ENCODE results near the gene FES. TPM values are rescaled to one million over a fixed set of nuclear protein-coding genes. Genes with fewer than 3 reads are reported as not detected.
A peak's percentile ranks its signal among the peaks of the same experiment; 100 is the strongest.

The FES gene
- total and polyA plus RNA-seq, 2 of the 13 experiments (the other 11 are each of a cell fraction or from before 2014, with no cell fraction given) = 4.0 to 9.5 TPM

DNA sequence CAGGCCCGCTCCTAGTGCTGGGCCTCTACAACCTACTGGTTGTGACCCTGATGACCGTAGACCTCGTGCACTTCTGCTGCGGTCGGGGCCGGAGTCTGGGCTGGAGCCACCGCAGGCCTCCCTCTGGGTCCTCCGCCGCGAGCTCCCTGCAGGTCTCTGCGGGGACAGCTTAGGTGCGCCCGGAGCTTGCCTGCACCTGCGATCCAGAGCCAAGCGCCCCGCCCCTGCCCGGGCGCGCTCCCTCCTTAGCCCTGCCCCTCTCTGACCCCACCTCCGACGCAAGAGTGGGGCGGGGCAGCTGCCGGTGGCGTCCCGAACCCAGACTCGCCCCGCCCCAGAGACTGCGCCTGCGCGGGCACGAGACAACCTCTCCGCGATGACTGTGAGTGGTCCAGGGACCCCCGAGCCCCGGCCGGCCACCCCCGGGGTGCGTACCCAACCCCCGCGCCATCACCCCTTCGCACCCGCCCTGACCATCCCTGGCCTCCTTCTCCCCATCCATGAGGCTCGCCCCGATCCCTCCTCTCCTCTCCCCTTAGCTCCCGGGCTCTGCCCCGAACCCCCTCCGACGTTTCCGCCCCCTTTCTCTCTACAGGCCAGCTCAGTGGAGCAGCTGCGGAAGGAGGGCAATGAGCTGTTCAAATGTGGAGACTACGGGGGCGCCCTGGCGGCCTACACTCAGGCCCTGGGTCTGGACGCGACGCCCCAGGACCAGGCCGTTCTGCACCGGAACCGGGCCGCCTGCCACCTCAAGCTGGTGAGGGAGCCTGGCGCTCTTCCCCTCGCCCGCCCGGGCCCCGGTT lies 50.8 kb downstream of the FES start, which contains the start of gene UNC45A (continued):
- TF ChIP-seq, protein P1, sequence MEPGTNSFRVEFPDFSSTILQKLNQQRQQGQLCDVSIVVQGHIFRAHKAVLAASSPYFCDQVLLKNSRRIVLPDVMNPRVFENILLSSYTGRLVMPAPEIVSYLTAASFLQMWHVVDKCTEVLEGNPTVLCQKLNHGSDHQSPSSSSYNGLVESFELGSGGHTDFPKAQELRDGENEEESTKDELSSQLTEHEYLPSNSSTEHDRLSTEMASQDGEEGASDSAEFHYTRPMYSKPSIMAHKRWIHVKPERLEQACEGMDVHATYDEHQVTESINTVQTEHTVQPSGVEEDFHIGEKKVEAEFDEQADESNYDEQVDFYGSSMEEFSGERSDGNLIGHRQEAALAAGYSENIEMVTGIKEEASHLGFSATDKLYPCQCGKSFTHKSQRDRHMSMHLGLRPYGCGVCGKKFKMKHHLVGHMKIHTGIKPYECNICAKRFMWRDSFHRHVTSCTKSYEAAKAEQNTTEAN (CRISPR knock-in tag; conservative IDR thresholded peaks at IDR 0.05) = no peak
- TF ChIP-seq GTF3A (CRISPR knock-in tag; conservative IDR thresholded peaks at IDR 0.05) (no peak), ZNF10 (CRISPR knock-in tag; IDR thresholded peaks at IDR 0.05; ENCODE audit: borderline replicate concordance, low read depth) (no peak), ZNF766 (CRISPR knock-in tag; IDR thresholded peaks at IDR 0.05; ENCODE audit: borderline replicate concordance) (no peak), PCBP1 (IDR thresholded peaks at IDR 0.05; ENCODE audit: borderline replicate concordance, low read depth, low read length) (0 out of 2 replicates have a peak, but pooled peaks have one; percentile 31), XBP1 (CRISPR knock-in tag; IDR thresholded peaks at IDR 0.05) (no peak), TAF1 (CRISPR knock-in tag; IDR thresholded peaks at IDR 0.05) (peak; percentile 54), ZNF614 (CRISPR knock-in tag; IDR thresholded peaks at IDR 0.05; ENCODE audit: borderline replicate concordance) (peak; percentile 42; the same call in 1 of the 2 replicates), HNRNPL (IDR thresholded peaks at IDR 0.05; ENCODE audit: low read depth, low read length) (no peak), TP53 (CRISPR knock-in tag; conservative IDR thresholded peaks at IDR 0.05) (0 out of 2 replicates have a peak, but pooled peaks have one; percentile 25), ZNF678 (CRISPR knock-in tag; IDR thresholded peaks at IDR 0.05) (no peak)
- TF ChIP-seq, protein P2, sequence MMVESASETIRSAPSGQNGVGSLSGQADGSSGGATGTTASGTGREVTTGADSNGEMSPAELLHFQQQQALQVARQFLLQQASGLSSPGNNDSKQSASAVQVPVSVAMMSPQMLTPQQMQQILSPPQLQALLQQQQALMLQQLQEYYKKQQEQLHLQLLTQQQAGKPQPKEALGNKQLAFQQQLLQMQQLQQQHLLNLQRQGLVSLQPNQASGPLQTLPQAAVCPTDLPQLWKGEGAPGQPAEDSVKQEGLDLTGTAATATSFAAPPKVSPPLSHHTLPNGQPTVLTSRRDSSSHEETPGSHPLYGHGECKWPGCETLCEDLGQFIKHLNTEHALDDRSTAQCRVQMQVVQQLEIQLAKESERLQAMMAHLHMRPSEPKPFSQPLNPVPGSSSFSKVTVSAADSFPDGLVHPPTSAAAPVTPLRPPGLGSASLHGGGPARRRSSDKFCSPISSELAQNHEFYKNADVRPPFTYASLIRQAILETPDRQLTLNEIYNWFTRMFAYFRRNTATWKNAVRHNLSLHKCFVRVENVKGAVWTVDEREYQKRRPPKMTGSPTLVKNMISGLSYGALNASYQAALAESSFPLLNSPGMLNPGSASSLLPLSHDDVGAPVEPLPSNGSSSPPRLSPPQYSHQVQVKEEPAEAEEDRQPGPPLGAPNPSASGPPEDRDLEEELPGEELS (CRISPR knock-in tag; IDR thresholded peaks at IDR 0.05) = peak; percentile 33; the same call in 1 of the 2 replicates
- TF ChIP-seq, protein P3, sequence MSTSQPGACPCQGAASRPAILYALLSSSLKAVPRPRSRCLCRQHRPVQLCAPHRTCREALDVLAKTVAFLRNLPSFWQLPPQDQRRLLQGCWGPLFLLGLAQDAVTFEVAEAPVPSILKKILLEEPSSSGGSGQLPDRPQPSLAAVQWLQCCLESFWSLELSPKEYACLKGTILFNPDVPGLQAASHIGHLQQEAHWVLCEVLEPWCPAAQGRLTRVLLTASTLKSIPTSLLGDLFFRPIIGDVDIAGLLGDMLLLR (CRISPR knock-in tag; IDR thresholded peaks at IDR 0.05) = peak; percentile 22; the same call in 1 of the 2 replicates
- TF ChIP-seq, protein P4, sequence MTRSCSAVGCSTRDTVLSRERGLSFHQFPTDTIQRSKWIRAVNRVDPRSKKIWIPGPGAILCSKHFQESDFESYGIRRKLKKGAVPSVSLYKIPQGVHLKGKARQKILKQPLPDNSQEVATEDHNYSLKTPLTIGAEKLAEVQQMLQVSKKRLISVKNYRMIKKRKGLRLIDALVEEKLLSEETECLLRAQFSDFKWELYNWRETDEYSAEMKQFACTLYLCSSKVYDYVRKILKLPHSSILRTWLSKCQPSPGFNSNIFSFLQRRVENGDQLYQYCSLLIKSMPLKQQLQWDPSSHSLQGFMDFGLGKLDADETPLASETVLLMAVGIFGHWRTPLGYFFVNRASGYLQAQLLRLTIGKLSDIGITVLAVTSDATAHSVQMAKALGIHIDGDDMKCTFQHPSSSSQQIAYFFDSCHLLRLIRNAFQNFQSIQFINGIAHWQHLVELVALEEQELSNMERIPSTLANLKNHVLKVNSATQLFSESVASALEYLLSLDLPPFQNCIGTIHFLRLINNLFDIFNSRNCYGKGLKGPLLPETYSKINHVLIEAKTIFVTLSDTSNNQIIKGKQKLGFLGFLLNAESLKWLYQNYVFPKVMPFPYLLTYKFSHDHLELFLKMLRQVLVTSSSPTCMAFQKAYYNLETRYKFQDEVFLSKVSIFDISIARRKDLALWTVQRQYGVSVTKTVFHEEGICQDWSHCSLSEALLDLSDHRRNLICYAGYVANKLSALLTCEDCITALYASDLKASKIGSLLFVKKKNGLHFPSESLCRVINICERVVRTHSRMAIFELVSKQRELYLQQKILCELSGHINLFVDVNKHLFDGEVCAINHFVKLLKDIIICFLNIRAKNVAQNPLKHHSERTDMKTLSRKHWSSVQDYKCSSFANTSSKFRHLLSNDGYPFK (CRISPR knock-in tag; IDR thresholded peaks at IDR 0.05; ENCODE audit: borderline replicate concordance) = peak; percentile 56; the same call in 1 of the 2 replicates
- TF ChIP-seq, protein P5, sequence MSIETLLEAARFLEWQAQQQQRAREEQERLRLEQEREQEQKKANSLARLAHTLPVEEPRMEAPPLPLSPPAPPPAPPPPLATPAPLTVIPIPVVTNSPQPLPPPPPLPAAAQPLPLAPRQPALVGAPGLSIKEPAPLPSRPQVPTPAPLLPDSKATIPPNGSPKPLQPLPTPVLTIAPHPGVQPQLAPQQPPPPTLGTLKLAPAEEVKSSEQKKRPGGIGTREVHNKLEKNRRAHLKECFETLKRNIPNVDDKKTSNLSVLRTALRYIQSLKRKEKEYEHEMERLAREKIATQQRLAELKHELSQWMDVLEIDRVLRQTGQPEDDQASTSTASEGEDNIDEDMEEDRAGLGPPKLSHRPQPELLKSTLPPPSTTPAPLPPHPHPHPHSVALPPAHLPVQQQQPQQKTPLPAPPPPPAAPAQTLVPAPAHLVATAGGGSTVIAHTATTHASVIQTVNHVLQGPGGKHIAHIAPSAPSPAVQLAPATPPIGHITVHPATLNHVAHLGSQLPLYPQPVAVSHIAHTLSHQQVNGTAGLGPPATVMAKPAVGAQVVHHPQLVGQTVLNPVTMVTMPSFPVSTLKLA (IDR thresholded peaks at IDR 0.05) = peak; percentile 14; the same call in 1 of the 2 replicates
- TF ChIP-seq, protein P6, sequence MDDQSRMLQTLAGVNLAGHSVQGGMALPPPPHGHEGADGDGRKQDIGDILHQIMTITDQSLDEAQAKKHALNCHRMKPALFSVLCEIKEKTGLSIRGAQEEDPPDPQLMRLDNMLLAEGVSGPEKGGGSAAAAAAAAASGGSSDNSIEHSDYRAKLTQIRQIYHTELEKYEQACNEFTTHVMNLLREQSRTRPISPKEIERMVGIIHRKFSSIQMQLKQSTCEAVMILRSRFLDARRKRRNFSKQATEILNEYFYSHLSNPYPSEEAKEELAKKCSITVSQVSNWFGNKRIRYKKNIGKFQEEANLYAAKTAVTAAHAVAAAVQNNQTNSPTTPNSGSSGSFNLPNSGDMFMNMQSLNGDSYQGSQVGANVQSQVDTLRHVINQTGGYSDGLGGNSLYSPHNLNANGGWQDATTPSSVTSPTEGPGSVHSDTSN (CRISPR knock-in tag; IDR thresholded peaks at IDR 0.05; ENCODE audit: borderline replicate concordance) = no peak

Data from HepG2 (cell line).